B cell (primary cell): ENCODE measurements around the gene GAREM1. TPM values are rescaled to one million over a fixed set of nuclear protein-coding genes. Genes with fewer than 3 reads are reported as not detected.

ENCODE experiments used
- ATAC-seq: fragments of 200-7000 bp; cut with Tn5 transposase; one replicate; pipeline ENCODE4 v1.10.0; 2021; ENCODE audit warnings: low read depth, mild to moderate bottlenecking, moderate number of reproducible peaks, moderate library complexity
- CTCF ChIA-PET: fragments of 350-600 bp; sonication (Branson Sonifier 250); formaldehyde crosslinking; loops from one replicate; lab custom pipeline; 2021; ENCODE audit warnings: antibody characterized with exemption, inconsistent platforms; lab: Charles Lee
- POLR2A ChIA-PET: fragments of 350-600 bp; sonication (Branson Sonifier 250); formaldehyde crosslinking; loops from one replicate; lab custom pipeline; 2021; ENCODE audit warnings: antibody characterized with exemption; lab: Charles Lee
- DNase-seq: peaks from one replicate; pipeline ENCODE4 v3.0.0; 2013
- H2AFZ ChIP-seq: 2 replicates; pipeline ENCODE4 v1.6.1; 2012; ENCODE audit warnings: mild to moderate bottlenecking, low read depth, low read length; ENCODE audit not compliant: insufficient read depth, poor library complexity, severe bottlenecking
- H3K27ac ChIP-seq, 2 donors: 1 replicate in 1 of 2; 2 replicates in 1 of 2; pipeline ENCODE4 v1.5.1; 2012 to 2013; ENCODE audit warnings: low read length in 2 of 2, mild to moderate bottlenecking in 2 of 2, moderate library complexity in 1 of 2
- H3K27me3 ChIP-seq, 4 experiments: fragments of 200-600 bp in 1 of 4; sonication (generic) in 1 of 4; replicated peaks in 1 of 4; 1 replicate in 2 of 4; 2 replicates in 2 of 4; pipeline versions ENCODE4 v1.6.1 to v1.7.0; 2013 to 2016; ENCODE audit warnings: low read length in 3 of 4, mild to moderate bottlenecking in 2 of 4, mixed read lengths in 1 of 4, moderate library complexity in 1 of 4; ENCODE audit not compliant: insufficient read depth in 4 of 4, control insufficient read depth in 3 of 4; ENCODE audit errors: control extremely low read depth in 1 of 4
- H3K36me3 ChIP-seq, 2 experiments: replicated peaks in 1 of 2; 1 replicate in 1 of 2; 2 replicates in 1 of 2; pipeline versions ENCODE4 v1.6.1 to v1.7.1; 2013; ENCODE audit warnings: low read length in 1 of 2; ENCODE audit not compliant: insufficient read depth in 2 of 2, control insufficient read depth in 1 of 2; ENCODE audit errors: control extremely low read depth in 1 of 2, extremely low read depth in 1 of 2
- H3K4me1 ChIP-seq, 2 donors: fragments of 200-600 bp in 1 of 2; sonication (generic) in 1 of 2; 1 replicate in 1 of 2; 2 replicates in 1 of 2; pipeline versions ENCODE4 v1.5.1 to v1.6.1; 2013 to 2017; ENCODE audit warnings: low read length in 2 of 2; ENCODE audit not compliant: control insufficient read depth in 2 of 2, insufficient read depth in 2 of 2
- H3K4me2 ChIP-seq: replicated peaks from 2 replicates; pipeline ENCODE3; 2012; ENCODE audit warnings: mild to moderate bottlenecking, low read depth, low read length; ENCODE audit not compliant: poor library complexity, severe bottlenecking
- H3K4me3 ChIP-seq, 5 experiments: fragments of 200-600 bp in 1 of 5; sonication (generic) in 1 of 5; 1 replicate in 3 of 5; 2 replicates in 2 of 5; pipeline versions ENCODE4 v1.5.1 to v1.7.0; 2011 to 2016; ENCODE audit warnings: low read length in 4 of 5, mild to moderate bottlenecking in 4 of 5, low read depth in 2 of 5, control low read depth in 1 of 5, moderate library complexity in 1 of 5; ENCODE audit not compliant: insufficient read depth in 1 of 5; ENCODE audit errors: control extremely low read depth in 1 of 5, extremely low read depth in 1 of 5
- H3K79me2 ChIP-seq: fragments of 200-600 bp; sonication (generic); one replicate; pipeline ENCODE4 v1.6.0; 2016; ENCODE audit warnings: low read length; ENCODE audit not compliant: control insufficient read depth, insufficient read depth
- H3K9ac ChIP-seq: fragments of 200-600 bp; sonication (generic); 2 replicates; pipeline ENCODE4 v1.6.1; 2017; ENCODE audit warnings: mild to moderate bottlenecking, low read length, moderate library complexity
- H3K9me3 ChIP-seq, 3 donors: one replicate each; pipeline versions ENCODE4 v1.6.1 to v1.7.1; 2013; ENCODE audit warnings: low read length in 2 of 3; ENCODE audit not compliant: control insufficient read depth in 2 of 3, insufficient read depth in 1 of 3; ENCODE audit errors: control extremely low read depth in 1 of 3
- H4K20me1 ChIP-seq: 2 replicates; pipeline ENCODE4 v1.6.0; 2012; ENCODE audit warnings: mild to moderate bottlenecking, low read length; ENCODE audit not compliant: insufficient read depth, control insufficient read depth, poor library complexity, severe bottlenecking
- H3K27ac Mint-ChIP-seq: one replicate; pipeline ENCODE4 v1.8.0; 2021; ENCODE audit warnings: mixed read lengths
- H3K27me3 Mint-ChIP-seq: one replicate; pipeline ENCODE4 v1.8.0; 2021; ENCODE audit warnings: mixed read lengths
- H3K4me1 Mint-ChIP-seq: one replicate; pipeline ENCODE4 v1.8.0; 2021; ENCODE audit warnings: mixed read lengths
- H3K4me3 Mint-ChIP-seq: one replicate; pipeline ENCODE4 v1.8.0; 2021; ENCODE audit warnings: mixed read lengths
- H3K9me3 Mint-ChIP-seq: one replicate; pipeline ENCODE4 v1.8.0; 2022; ENCODE audit warnings: mixed read lengths; ENCODE audit not compliant: insufficient read depth
- CTCF ChIP-seq: fragments of 200-600 bp; IDR thresholded peaks from one replicate; pipeline ENCODE4 v1.8.0; 2022; ENCODE audit warnings: antibody characterized with exemption, mild to moderate bottlenecking
- EZH2 ChIP-seq: IDR thresholded peaks from 2 replicates; pipeline ENCODE4 v1.6.1; 2012; ENCODE audit warnings: borderline replicate concordance, low read depth, mild to moderate bottlenecking, moderate library complexity, low read length; ENCODE audit not compliant: insufficient read depth, poor library complexity, severe bottlenecking
- WGBS: methylation state at CpG from one replicate; pipeline ENCODE4 v1.1.5; 2013; ENCODE audit warnings: missing lambda C conversion rate; ENCODE audit not compliant: insufficient coverage; 5-methylcytosine and 5-hydroxymethylcytosine counted together
- intact Hi-C: fragments of 100-400 bp; cut with micrococcal nuclease; formaldehyde crosslinking; loops from one replicate; pipeline ENCODE4 v1.10.0; 2022
- polyA plus RNA-seq: library from polyadenylated mRNA; depleted of rRNA; stranded (reverse); fragments of >200 nt; gene quantifications from 2 replicates; pipeline ENCODE4 v1.2.3, GENCODE V29; 2012
- total RNA-seq, 2 donors: library from RNA; stranded (reverse); fragments of 120-200 nt in 1 of 2; gene quantifications; 1 replicate in 1 of 2; 2 replicates in 1 of 2; pipeline versions ENCODE4 v1.2.3 to v1.2.4, GENCODE V29; 2013 to 2022

Gene GAREM1
- total and polyA plus RNA-seq, 2 donors (not counting 1 experiment from before 2014, with no cell fraction given), result not detected

DNA sequence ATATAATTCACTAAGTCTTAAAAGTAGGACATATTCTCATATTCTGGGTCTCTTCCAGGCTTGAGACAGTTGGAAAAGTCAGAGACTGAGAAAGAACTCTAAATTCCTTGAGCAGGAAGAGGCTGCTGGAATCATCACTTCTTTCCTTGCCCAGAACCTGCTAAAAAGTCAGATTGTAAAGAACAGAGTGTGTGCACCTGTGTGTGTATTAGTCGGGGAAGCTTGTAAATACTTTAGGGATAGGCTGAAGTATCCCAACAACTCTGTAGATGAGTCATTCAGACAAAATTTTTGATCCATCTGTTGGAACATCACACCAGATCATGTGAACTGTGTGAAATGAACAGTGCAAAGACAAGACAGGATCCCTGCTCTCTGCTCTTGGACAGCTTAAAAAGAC lies 16.1 kb downstream of the GAREM1 start:
- 100% methylated on average over 1 of the region's 1 CpG for WGBS
- intact Hi-C loops, result no loop called here
- H3K4me1 Mint-ChIP-seq, result no peaks in the 10 kb centered on the region
- POLR2A ChIA-PET, result no interaction called here
- Histone ChIP-seq H2AFZ (no peak overlapping the region), H3K4me2 (no peak overlapping the region), H3K79me2 (no peaks in the 10 kb centered on the region), H4K20me1 (no peaks in the 10 kb centered on the region), H3K27ac (no peak overlapping the region), H3K9me3 (no peaks in the 10 kb centered on the region), H3K36me3 (no peaks in the 10 kb centered on the region), H3K4me1 (no peaks in the 10 kb centered on the region), H3K27me3 (peaks cover 0 to 7% (median 2%) of the 10 kb centered on the region in 4 experiments), H3K4me3 (no peak overlapping the region), H3K9ac (no peak overlapping the region)
- H3K27ac Mint-ChIP-seq, result no peak overlapping the region
- CTCF ChIA-PET, result no interaction called here
- DNase-seq, result no peak
- H3K4me3 Mint-ChIP-seq, result no peak overlapping the region
- no peaks in the 10 kb centered on the region for H3K9me3 Mint-ChIP-seq
- peaks cover 32% of the 10 kb centered on the region for H3K27me3 Mint-ChIP-seq
- no peak for TF ChIP-seq EZH2
- ATAC-seq, result no peak

DNA sequence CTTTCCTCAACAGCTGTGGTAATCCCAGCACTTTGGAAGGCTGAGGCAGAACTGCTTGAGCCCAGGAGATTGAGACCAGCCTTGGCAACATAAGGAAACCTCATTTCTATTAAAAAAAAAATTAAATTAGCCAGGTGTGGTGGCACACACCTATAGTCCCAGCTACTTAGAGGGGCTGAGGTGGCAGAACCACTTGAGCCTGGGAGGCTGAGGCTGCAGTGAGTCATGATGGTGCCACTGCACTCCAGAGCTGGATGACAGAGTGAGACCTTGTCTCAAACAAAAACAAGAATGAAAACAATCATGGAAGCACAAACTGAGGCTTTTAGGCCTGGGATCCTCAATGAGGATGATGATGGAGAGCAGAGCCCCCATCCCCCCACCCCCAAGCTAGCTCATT lies 19.8 kb downstream of the GAREM1 start:
- no peak for DNase-seq
- H3K4me3 ChIP-seq, result no peak overlapping the region
- POLR2A ChIA-PET, result no interaction called here
- H3K9ac ChIP-seq, result no peak overlapping the region
- no peak overlapping the region for H2AFZ ChIP-seq
- no peaks in the 10 kb centered on the region for H4K20me1 ChIP-seq
- Mint-ChIP-seq H3K9me3 (no peaks in the 10 kb centered on the region), H3K27ac (no peak overlapping the region), H3K4me1 (no peaks in the 10 kb centered on the region), H3K27me3 (peaks cover 29% of the 10 kb centered on the region), H3K4me3 (no peak overlapping the region)
- H3K4me2 ChIP-seq, result no peak overlapping the region
- no peaks in the 10 kb centered on the region for H3K79me2 ChIP-seq
- intact Hi-C loops, result no loop called here
- no peak for ATAC-seq
- no peak overlapping the region for H3K27ac ChIP-seq
- no peaks in the 10 kb centered on the region for H3K4me1 ChIP-seq
- H3K9me3 ChIP-seq, result no peaks in the 10 kb centered on the region
- H3K27me3 ChIP-seq, result peaks cover 0 to 3% (median 0%) of the 10 kb centered on the region in 4 experiments
- TF ChIP-seq CTCF (no peak), EZH2 (no peak)
- CTCF ChIA-PET, result no interaction called here
- H3K36me3 ChIP-seq, result no peaks in the 10 kb centered on the region
